HEK293 (cell line): ENCODE results near the gene CACUL1.

Source experiments
- ZFP37 ChIP-seq: fragments of 450-650 bp; formaldehyde crosslinking; IDR thresholded peaks from 2 replicates; pipeline ENCODE4 v1.5.1; 2016; ENCODE audit warnings: missing biosample characterization, missing genetic modification characterization
- ZNF274 ChIP-seq, 2 experiments: fragments of 200-500 bp in 1 of 2; fragments of 450-650 bp in 1 of 2; sonication (Bioruptor generic) in 1 of 2; formaldehyde crosslinking in 1 of 2; IDR thresholded peaks; 2 replicates each; pipeline versions ENCODE4 v1.5.1 to v1.6.1; 2014 to 2016; ENCODE audit warnings: borderline replicate concordance in 1 of 2, inconsistent platforms in 1 of 2, low read length in 1 of 2, missing biosample characterization in 1 of 2, missing genetic modification characterization in 1 of 2
- ZNF501 ChIP-seq: fragments of 450-650 bp; formaldehyde crosslinking; IDR thresholded peaks from 2 replicates; pipeline ENCODE4 v1.5.1; 2016; ENCODE audit warnings: missing biosample characterization, missing genetic modification characterization
- ZNF677 ChIP-seq: fragments of 450-650 bp; IDR thresholded peaks from 2 replicates; pipeline ENCODE4 v1.5.0; 2018; ENCODE audit warnings: missing biosample characterization, mild to moderate bottlenecking, missing genetic modification characterization, moderate library complexity
- TF ChIP-seq, protein P1 (sequence below): fragments of 450-650 bp; formaldehyde crosslinking; IDR thresholded peaks from 2 replicates; pipeline ENCODE4 v1.5.1; 2016; ENCODE audit warnings: missing biosample characterization, missing genetic modification characterization
- TF ChIP-seq, protein P2 (sequence below): fragments of 450-650 bp; formaldehyde crosslinking; IDR thresholded peaks from 2 replicates; pipeline ENCODE4 v1.5.1; 2016; ENCODE audit warnings: missing biosample characterization, missing genetic modification characterization
- TF ChIP-seq, protein P3 (sequence below): fragments of 450-650 bp; formaldehyde crosslinking; IDR thresholded peaks from 2 replicates; pipeline ENCODE4 v1.5.1; 2017; ENCODE audit warnings: missing biosample characterization, missing genetic modification characterization

DNA sequence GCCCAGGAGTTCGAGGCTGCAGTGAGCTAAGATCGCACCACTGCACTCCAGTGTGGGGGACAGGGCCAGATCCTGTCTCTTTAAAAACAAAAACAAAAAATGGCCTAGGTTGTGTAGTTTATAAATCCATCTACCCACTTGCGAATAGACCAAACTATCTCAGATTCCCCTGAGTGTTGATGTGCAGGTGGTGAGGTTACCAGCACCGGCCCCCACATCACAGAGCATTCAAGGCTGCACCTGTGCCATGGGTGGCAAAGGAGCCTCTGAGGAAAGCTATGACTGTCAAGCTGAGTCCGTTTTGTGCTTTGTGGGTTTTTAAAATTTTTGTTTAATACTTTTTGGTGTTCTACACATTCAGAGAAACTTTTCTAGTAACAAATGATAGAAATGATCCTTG lies 30.8 kb upstream of the CACUL1 start:
- TF ChIP-seq, protein P1, sequence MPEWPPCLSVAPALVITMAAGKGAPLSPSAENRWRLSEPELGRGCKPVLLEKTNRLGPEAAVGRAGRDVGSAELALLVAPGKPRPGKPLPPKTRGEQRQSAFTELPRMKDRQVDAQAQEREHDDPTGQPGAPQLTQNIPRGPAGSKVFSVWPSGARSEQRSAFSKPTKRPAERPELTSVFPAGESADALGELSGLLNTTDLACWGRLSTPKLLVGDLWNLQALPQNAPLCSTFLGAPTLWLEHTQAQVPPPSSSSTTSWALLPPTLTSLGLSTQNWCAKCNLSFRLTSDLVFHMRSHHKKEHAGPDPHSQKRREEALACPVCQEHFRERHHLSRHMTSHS (tag by site-specific recombination): no peak
- TF ChIP-seq, protein P2, sequence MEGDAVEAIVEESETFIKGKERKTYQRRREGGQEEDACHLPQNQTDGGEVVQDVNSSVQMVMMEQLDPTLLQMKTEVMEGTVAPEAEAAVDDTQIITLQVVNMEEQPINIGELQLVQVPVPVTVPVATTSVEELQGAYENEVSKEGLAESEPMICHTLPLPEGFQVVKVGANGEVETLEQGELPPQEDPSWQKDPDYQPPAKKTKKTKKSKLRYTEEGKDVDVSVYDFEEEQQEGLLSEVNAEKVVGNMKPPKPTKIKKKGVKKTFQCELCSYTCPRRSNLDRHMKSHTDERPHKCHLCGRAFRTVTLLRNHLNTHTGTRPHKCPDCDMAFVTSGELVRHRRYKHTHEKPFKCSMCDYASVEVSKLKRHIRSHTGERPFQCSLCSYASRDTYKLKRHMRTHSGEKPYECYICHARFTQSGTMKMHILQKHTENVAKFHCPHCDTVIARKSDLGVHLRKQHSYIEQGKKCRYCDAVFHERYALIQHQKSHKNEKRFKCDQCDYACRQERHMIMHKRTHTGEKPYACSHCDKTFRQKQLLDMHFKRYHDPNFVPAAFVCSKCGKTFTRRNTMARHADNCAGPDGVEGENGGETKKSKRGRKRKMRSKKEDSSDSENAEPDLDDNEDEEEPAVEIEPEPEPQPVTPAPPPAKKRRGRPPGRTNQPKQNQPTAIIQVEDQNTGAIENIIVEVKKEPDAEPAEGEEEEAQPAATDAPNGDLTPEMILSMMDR (tag by site-specific recombination): no peak
- TF ChIP-seq, protein P3, sequence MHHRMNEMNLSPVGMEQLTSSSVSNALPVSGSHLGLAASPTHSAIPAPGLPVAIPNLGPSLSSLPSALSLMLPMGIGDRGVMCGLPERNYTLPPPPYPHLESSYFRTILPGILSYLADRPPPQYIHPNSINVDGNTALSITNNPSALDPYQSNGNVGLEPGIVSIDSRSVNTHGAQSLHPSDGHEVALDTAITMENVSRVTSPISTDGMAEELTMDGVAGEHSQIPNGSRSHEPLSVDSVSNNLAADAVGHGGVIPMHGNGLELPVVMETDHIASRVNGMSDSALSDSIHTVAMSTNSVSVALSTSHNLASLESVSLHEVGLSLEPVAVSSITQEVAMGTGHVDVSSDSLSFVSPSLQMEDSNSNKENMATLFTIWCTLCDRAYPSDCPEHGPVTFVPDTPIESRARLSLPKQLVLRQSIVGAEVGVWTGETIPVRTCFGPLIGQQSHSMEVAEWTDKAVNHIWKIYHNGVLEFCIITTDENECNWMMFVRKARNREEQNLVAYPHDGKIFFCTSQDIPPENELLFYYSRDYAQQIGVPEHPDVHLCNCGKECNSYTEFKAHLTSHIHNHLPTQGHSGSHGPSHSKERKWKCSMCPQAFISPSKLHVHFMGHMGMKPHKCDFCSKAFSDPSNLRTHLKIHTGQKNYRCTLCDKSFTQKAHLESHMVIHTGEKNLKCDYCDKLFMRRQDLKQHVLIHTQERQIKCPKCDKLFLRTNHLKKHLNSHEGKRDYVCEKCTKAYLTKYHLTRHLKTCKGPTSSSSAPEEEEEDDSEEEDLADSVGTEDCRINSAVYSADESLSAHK (tag by site-specific recombination): no peak
- TF ChIP-seq ZNF677 (tag by site-specific recombination): no peak
- no peak for TF ChIP-seq ZNF501 (tag by site-specific recombination)
- no peak for TF ChIP-seq ZFP37 (tag by site-specific recombination)
- TF ChIP-seq ZNF274 (IDR thresholded peaks at IDR 0.05; ENCODE audit: low read length): no peak
- TF ChIP-seq ZNF274 (tag by site-specific recombination; IDR thresholded peaks at IDR 0.05; ENCODE audit: borderline replicate concordance): no peak
